T-helper 22 cell (primary cell): ENCODE measurements around the gene CD8B.

ENCODE experiments used
- DNase-seq: peaks from one replicate; pipeline ENCODE4 v3.0.0-alpha.2; 2020; ENCODE audit warnings: low read depth

Gene CD8B

DNA sequence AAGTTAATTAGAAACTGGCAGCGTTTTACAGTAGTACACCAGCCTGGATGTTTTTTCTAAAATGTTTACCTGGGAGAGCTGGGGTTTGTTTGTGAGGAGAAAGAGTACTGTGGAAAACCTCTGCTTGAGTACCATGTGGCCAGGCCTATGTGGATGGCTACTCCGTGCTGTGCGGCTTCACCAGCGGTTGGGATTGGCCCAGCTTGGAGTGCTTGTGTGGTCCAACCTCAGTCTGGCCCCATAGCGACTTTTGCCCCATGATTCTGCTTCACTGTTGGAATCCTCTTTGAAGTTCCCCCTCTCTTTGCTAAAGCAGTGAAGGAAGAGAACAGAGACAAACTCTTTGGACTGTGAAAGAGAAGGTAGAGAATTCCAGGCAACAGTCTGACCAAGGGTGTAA lies 86.8 kb downstream of the CD8B start:
- no peak for DNase-seq

- no peak for DNase-seq
Observed at GRCh38 chr2:86772611-86773010, 89.1 kb downstream of the CD8B start.

GRCh38 chr2:86770816-86771301 lies 90.8 kb downstream of the CD8B start:
- DNase-seq, result no peak

- no peak for DNase-seq
Observed at GRCh38 chr2:86769838-86770237, 91.8 kb downstream of the CD8B start.

DNA sequence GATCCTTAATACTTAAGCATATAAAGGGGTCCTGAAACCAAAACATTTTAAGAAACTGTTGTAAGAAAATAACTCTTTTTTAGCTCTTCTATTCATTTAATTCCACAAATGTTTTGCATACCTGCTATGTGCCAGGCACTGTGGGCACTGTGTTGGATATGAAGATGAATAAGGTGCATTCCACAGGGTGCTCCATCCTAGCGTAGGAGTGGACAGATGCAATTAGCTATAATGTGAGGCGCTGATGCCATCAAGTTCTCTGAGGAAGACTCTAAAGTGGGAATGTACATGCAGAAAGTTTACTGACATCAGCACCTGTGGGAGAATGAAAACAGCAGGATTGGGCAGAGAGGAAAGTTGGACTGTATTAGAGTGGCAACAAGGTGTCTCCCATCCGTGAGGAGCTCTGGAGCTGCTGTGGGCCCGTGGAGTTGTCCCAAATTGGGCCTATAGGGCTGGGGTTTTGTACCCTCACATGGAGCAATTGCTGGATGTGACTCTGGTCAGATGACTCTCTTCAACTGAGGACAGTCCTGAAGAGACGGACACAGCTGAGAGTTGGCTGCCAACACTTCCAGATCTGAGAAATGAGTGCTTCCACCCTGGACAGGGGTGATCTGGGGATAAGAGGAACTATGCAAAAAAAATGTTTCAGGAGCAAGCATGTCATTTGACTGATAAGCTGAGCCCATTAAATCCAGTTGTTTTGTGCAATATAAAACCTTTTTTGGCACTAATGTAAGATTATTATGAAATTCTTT lies 93.3 kb downstream of the CD8B start:
- no peak for DNase-seq
